DOHH2 (cell line): Measurements from ENCODE around the gene MAGI1.

ENCODE experiments used
- EZH2phosphoT487 ChIP-seq: fragments of 200-600 bp; sonication (generic); IDR thresholded peaks from 2 replicates; pipeline ENCODE4 v1.6.1; 2017; ENCODE audit warnings: borderline replicate concordance, mild to moderate bottlenecking, antibody characterized with exemption, low read length, moderate library complexity, mixed read lengths
- TF ChIP-seq, protein P1 (sequence below): fragments of 200-600 bp; sonication (generic); IDR thresholded peaks from one replicate; pipeline ENCODE4 v1.5.1; 2014; ENCODE audit warnings: antibody characterized with exemption, mild to moderate bottlenecking, low read depth, low read length; ENCODE audit not compliant: poor library complexity, severe bottlenecking

DNA sequence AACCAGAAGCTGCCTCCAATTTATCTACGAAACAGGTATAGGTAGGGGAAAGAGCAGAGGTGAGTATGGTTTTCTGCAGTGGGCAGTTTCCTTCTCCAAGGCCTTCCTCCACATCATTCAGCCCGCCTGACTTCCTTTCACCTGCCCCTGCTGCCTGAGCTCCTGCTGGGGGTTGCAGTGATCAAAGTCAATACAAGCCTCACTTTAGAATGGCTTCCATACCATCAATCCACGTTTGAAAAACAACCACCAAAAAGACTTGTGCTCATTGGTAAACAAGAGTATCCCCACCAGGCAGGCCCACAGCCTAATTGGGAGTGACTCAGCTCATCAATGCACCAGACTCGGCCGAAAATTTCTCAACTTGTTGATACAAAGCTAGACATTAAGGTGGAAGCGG lies 159.9 kb downstream of the MAGI1 start:
- TF ChIP-seq, protein P1, sequence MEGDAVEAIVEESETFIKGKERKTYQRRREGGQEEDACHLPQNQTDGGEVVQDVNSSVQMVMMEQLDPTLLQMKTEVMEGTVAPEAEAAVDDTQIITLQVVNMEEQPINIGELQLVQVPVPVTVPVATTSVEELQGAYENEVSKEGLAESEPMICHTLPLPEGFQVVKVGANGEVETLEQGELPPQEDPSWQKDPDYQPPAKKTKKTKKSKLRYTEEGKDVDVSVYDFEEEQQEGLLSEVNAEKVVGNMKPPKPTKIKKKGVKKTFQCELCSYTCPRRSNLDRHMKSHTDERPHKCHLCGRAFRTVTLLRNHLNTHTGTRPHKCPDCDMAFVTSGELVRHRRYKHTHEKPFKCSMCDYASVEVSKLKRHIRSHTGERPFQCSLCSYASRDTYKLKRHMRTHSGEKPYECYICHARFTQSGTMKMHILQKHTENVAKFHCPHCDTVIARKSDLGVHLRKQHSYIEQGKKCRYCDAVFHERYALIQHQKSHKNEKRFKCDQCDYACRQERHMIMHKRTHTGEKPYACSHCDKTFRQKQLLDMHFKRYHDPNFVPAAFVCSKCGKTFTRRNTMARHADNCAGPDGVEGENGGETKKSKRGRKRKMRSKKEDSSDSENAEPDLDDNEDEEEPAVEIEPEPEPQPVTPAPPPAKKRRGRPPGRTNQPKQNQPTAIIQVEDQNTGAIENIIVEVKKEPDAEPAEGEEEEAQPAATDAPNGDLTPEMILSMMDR = no peak
- no peak for TF ChIP-seq EZH2phosphoT487
